HPDE6-E6E7 (cell line): ENCODE data around the gene AKAP7.
A peak's percentile ranks its signal among the peaks of the same experiment; 100 is the strongest.
"Not testable (repeated sequence)": the region's sequence is repeated elsewhere in the genome, so short reads cannot be mapped to it uniquely, and the experiment has no call there.

Experiments
- DNase-seq: peaks from one replicate; pipeline ENCODE4 v3.0.0; 2011; ENCODE audit warnings: missing footprints; ENCODE audit errors: extremely low spot score

The AKAP7 gene

DNA sequence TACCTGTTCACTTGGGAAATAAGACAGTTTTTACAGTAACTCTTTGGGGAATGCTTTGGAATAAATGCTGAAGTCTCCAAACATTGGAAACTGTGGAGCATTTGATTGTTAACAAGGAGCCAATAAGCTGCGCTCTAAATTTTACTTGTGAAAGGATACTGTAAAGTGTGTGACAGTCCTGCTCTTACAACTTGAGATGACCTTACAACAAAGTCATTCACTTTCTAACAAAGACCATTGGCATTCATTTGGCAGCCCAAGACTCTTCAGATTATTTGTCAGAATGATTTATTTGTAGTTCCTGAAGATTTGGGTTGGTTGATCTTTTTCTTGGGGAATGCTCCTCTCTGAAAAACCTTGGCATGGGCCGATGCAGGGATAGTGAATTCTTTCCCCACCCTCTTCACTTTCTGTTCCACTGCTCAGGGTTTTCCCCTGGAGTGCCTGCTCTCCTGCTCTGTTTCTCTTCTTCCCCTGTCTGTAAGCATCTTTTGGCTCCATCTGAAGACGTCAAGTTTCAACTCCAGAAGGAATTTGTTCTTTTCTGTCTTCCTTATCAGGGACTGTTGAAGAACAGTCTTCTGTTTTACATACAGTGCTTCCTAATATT is 116.4 kb downstream of the AKAP7 start:
- DNase-seq = no peak

DNA sequence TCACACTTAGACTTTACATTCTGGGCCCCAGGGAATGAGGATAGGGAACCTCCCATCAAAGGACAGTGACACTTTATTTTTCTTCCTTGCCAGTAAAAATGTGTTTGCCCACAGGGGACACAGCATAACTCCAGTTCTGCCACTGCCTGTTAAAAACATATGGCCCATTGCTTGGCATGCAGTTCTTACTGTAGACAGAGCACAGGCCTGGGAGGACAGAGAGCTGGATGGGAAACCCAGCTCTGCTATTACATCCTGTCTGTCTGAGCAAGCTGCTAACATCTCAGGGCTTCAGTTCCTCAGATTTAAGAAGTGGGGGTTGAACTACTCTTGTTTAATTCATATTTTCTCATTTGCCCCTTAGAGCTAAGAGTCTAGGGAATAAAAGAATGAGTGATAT is 120.2 kb downstream of the AKAP7 start:
- no peak for DNase-seq

DNA sequence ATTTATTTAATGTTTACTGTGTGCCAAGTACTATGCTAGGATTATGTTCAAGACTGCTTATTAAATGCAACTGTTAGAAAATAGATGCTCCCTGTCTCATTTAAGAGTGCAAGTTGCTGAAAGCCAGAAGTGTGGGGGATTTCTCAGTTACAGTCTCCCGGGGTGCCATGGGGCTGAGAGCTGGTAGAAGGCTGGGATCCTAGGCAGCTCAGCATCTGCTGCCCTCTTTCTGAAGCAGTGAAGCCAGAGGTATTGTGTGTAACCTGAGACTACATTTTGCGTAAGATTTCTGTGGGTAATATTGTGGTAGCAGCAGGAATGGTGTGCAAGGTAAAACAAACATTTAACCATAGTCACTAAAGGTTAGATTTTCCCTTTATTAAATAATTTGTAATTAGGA is 120.6 kb downstream of the AKAP7 start:
- no peak for DNase-seq

DNA sequence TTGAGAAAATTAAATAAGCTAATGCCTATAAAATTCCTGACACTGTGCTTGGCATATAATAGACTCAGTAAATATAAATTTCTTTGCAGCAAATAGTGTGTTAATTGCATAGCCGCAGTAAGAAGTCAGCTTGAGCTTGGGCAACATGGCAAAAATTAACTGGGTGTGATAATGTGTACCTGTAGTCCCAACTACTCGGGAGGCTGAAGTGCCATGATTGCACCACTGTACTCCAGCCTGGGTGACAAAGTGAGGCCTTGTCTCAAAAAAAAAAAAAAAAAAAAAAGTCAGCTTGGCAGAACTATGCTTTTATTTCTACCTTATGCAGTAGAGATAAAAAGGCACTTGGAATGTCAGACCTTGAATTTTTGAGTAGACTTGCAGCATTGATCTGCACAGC is 121.8 kb downstream of the AKAP7 start:
- no peak for DNase-seq

DNA sequence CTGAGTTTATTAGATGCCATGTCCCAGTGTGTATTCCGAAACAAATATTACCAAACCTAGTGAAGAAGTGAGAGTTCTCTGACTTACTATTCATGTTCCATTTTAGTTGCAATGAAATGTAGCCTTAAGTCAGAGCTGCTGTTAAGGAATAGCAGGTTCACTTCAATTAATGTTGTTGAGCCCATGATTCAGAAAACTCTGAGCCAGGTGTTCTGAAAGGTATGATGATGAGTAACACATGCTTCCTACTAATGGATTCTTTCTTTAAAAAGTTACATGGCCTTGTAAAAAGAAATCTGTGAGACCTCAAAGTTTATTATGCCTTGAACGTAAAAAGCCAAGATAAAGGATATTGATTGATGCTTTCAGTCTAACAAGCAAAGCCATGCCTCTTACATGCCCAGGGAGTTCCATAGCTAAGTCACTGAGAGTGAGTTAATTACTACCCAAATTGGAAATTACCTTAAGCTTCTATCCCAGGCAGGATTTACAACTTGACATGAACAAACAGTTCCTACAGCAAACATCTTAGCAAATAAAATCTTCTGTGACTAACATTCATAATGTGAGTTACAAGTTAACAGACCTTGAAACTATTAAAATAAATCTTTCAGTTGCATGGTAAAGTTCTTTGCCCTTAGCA is 122.9 kb downstream of the AKAP7 start:
- peak; percentile 14 for DNase-seq

DNA sequence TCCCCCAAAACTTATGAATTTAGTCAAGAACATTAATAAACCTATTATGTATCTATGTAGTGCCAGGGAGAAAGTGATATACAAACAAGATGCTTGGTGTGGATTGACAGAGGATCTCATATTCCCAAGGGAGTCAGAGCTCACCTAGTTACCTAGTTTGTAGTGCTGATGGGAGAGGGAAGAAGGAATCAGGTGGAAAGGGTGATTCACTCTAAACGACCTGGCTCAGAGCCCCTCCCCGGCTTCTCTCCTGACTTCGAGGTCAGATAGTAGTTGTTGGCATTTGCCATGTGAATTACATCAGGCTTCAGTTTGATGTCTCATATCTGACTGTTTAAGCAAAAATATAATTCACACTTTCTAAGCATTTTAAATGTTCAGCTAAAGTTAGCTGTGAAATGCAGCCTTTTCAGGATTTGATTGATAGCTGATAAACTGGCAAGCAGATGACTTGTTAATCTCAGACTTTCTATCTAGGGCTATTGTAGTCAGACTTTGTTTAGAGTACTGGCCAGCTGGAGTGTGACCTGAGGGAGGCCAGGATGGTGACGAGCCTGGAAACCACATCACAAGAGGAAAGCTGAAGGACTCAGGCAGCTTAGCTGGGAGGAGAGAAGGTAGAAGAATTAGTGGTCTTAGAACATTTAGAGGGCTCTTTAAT is 123.7 kb downstream of the AKAP7 start:
- no peak for DNase-seq

DNA sequence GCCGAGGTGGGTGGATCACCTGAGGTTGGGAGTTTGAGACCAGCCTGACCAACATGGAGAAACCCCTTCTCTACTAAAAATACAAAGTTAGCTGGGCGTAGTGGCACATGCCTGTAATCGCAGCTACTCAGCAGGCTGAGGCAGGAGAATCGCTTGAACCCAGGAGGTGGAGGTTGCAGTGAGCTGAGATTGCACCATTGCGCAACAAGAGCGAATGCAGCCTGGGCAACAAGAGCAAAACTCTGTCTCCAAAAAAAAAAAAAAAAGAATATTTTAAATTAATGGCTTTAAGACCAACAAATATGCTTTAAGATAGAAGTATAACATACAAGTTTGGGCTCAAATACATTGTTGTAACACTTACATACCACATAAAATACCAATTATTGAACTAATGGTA is 125.7 kb downstream of the AKAP7 start:
- DNase-seq = not testable (repeated sequence)

DNA sequence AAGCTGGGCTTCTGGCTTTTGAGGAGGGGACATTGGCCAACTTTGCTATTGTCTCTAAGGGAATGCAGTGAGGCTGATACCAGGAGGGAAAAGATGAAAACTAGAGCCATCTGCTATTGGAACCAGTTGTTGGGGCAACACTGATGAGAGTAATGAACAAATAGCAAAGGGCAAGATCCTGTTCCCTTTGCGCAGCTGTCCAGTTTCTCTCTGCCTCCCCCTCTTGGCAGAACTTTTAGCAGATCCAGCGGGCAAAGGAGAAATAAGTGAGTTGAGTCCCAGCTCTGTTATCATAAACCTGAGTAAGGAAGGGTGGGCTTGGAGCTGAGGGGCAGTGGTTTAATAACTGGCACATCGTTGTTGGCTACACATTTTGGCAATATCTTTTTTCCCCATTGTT is 126.8 kb downstream of the AKAP7 start:
- no peak for DNase-seq

DNA sequence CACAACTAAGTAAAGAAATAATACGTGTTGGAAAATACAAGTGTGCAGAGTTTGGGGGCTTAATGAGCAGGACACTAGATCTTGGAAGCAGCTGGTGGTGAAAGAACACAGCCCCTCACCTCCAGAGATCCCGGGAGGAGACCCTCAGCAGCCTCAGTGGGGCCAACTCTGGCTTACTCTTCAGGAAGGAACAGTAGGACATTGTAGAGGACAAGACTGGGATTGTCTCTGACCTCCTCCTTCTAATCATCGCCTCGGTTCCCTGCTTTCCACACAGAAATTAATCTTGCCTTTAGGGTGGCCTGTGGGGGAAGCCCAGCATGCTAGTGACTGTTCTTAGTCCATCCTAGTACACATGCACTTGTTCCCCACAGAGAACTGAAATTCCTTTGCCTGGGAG is 130.7 kb downstream of the AKAP7 start:
- DNase-seq = no peak

DNA sequence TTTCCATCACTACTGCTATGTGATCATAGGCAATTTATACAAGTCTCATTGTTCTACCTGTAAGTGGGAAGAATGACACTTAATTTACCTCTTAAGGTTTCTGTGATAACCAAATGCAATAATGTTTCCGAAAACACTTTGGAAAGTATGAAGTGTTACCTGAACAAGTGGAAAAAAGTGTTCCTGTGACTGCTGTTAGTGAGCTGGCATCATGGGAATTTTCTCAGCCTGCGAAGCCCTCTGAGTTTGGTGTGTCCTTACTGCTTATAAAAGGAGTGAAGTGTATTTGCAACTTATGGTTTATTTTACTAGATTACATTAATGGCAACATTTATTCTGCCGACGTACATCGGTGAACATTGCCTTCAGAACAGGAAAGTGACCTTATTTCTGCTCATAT is 133.0 kb downstream of the AKAP7 start:
- DNase-seq = no peak

DNA sequence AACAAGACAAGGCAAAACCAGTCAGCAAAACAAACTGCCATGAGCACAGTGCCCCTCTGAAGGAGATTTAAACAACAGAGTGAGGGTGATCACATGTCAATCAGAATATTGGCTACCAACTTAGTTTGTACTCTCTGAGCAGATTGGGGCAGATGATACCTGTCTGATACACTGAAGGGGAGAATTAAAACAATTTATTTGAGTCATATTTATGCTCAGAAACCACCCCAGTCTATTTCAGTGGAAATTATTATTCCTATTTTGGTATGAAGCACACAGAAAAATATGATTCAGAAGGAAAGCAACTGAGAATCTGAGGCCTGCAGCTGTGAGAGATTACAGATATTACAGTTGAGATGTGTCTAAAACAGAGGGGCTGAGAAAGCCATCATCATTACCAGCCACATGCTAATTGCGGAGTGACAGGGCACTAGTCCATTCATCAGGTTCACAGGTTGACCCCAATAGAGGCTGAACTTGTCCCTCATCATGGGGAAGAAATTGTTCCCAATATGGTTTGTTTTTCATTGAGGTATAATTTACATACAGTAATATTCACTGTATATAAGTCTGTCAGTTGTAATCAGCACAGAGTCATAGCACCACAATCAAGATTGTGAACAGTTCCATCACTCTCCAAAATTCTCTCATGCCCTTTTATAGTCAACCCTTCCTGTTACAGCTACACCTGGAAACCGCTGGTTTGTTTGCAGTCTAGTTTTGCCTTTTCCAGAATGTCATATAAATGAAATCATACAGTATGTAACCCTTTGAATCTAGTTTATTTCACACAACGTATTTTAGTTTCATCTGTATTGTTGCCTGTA is 134.5 kb downstream of the AKAP7 start:
- DNase-seq = no peak

DNA sequence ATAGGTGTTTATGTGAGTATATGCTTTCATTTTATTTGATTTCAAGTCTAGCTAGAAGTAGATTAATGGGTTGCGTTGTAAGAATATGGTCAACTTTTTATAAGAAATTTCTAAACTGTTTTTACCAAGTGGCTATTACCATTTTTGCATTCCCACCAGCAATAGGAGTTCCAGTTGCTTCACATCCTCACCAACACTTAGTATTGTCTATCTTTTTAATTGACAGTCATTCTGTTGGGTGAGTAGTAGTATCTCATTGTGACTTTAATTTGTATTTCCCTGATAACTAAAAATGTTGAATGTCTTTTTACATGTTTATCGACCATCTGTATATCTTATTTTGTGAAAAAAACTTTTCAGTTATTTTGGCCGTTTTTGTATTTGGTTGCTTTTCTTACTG is 135.3 kb downstream of the AKAP7 start:
- no peak for DNase-seq

DNA sequence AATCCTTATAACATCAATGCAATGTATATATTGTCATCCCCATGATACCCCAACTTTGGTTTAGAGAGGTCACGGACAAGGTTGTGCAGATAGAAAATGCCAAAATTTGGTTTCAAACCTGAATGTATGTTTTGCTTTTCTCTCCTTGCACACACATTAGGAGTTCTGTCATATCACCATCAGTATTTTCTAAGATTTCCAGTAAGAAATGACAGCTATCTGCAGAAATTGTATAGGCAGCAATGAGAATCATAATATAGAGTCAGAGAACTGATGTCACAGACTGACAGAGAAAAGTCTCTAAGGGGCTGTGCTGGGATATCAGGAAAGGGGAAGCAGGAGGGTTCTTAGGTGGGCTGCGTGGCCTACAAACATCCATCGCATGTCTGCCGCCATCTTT is 140.0 kb downstream of the AKAP7 start:
- DNase-seq = no peak

DNA sequence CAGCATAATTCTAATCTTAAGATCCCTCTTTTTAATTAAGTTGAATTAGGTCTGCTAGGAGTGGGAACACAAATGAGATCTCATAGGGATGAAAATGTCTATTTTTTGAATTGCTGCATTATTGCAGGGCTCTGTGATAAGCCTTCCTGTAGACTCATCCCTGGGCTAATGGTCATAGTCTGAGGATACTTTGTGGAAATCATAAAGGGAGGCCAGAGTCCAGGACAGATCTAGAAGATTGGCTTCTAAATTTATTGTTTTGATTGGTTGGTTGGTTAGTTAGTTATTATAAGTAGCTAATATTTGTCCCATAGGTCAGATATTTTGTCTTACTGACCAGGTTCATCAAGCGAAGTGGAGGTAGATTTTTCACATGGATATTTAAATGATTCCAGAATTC is 142.3 kb downstream of the AKAP7 start:
- DNase-seq = no peak

DNA sequence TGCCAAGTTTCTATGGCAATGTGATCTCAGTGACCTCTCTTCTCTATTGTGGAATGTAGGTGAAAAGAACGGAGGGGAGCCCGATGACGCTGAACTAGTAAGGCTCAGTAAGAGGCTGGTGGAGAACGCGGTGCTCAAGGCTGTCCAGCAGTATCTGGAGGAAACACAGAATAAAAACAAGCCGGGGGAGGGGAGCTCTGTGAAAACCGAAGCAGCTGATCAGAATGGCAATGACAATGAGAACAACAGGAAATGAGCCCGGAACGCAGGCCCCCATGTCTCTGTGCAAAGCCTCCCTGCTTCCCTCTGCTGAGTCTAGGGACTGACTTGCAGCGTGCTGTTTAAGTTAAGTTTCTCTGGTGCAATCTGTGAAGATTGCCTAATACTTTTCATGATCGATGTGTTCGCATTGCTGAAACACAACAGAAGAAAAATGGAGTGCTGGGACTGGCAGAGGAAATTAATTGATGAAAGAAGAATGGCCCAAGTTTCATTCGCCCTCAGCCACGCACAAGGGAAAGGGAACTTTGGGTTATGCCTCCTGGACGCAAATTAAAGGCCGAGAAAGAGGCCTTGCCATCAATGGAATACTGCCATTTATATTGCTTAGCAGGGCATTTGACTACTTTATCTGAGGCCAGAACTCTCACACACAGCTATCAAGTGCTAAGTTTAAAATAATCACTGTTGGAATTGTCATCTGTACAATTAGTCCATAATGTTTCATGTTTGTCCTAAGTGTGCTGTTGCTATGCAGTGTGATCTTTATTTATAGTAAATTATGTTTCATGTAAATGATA is 146.4 kb downstream of the AKAP7 start:
- no peak for DNase-seq

DNA sequence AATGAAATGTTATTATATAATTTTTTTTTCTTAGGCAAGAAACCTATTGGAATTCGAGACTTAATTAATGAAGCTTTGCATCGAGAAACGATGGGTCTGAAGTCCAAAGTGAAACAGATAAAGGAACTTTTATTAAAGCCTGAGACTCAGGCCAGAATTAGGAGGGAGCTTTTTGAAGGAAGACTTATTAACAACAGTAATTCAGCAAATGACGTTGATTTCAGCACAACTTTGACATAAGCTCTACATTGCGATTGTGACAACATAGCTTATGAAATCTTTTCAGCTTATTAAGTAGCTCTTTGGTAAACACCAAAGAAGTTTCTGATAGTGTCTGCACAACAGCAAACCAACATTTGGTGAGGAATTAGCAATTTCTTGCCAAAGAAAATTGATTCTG is 147.1 kb downstream of the AKAP7 start:
- DNase-seq = no peak

DNA sequence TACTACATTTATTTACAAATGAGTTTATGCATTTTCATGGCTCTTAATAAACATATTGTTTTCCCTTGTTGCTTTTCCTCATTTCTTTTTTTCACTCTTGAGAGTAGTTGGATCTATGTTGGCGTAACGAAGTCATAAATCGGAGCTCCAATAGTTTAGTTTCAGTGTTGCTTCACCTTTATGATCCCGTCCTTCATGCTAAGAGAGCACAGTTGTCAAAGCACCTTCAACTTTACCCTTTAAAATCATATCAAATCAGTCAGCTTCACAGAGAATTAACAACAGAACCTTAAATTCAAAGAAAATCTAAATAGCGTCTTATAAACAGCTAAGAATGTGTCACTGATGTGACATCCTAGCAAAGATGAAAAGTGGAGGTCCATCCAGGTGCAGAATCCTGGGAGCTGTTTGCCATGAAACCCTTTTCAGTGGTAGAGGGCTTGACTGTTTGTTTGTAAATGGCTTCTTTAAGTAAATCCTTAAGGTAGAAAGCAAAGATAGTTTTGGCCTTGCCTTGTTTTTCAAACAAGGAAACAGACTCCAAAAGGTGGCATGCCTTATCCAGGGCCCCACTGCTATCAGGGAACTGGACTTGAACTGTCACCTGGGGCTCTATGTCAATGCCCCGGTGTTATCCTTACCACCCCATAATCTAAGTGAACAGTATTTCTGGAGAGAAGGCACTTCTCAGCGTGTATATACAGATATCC is 148.4 kb downstream of the AKAP7 start:
- DNase-seq = no peak

DNA sequence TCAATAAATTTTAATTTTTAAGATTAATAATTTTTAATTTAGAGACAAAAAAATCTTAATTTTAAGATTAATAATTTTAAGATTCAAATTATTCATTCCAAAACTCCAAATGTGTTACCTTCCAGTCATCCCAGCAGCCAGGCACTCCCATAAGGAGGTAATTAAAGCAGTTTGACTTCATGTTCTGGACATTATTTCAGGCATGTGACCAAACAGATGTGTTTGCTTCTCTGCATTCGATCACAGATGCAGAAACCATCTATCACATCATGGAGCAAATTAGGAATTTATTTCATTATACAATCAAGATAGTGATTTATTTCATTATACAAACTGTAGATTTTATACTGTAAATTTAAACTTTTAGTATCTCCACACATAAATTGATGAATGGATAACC is 150.3 kb downstream of the AKAP7 start:
- DNase-seq = no peak

DNA sequence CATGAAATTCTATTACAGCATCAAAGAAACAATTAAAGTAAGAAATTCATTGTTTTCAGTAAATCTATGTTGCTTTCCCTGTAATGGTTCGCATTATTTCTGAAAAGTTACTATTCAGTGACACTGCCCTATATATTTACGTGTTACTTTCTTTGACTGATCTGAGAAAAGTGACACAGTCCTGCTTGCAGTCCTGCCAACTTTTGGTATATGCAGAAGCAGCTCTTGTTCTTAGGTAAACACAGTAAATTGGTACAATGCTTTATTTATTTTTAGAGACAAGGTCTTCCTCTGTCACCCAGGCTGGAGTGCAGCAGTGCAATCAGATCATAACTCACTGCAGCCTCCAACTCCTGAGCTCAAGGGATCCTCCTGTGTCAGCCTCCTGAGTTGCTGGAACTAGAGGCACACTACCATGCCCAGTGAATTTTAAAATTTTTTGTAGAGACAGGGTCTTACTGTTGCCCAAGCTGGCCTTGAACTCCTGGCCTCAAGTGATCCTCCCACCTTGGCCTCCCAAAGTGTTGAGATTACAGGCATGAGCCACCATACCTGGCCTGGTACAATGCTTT is 151.3 kb downstream of the AKAP7 start:
- no peak for DNase-seq

DNA sequence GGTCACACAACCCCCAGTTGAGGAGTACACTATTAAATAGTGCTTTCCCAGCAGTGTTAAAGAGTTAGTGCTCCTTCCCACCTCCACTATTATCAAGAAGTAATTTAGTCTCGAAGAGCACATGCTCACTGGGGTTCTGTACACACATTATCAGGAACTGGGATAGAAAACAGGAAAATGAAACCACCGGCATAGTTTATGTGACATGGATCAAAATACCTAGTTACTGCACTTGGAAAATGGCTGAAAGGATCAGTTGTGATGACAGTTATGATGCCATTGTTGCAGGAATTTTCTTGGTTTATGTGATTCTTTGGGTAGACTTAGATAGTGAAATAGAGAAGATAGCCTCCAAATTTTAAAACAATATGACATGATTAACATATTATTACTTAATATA is 152.9 kb downstream of the AKAP7 start:
- no peak for DNase-seq

DNA sequence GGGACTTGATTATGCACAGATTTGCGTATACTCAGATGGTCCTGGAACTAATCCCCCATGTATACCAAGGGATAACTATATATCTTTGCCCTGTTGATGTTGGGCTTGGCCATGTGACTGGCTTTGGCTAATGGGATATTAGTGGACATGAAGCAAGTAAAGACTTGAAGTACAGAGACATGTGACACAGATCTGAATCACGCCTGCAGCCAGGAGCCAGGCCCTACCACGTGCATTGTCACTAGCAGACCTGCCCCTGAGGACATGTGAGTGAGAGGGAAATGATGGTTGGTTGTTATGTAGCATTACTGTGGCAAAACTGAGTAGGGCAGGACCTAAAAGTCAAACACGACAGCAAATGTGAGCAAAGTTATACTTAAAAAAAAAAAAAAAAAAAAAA is 155.7 kb downstream of the AKAP7 start:
- DNase-seq = peak; percentile 29
